GM21423 (cell line): Measurements from ENCODE around the gene OR4C5.
"Not testable (repeated sequence)": the region's sequence is repeated elsewhere in the genome, so short reads cannot be mapped to it uniquely, and the experiment has no call there.

ENCODE experiments used
- ATAC-seq: cut with Tn5 transposase; IDR thresholded peaks from one replicate; pipeline ENCODE4 v1.9.1; 2021; ENCODE audit warnings: mild to moderate bottlenecking, moderate library complexity; ENCODE audit not compliant: unreplicated experiment

Gene OR4C5

GRCh38 chr11:48366365-48366764, at the start of gene OR4C5:
OR4C5 (minus strand) TSS chr11:48366465; CDS start chr11:48366465, 0 bp downstream.
- no peak for ATAC-seq

DNA sequence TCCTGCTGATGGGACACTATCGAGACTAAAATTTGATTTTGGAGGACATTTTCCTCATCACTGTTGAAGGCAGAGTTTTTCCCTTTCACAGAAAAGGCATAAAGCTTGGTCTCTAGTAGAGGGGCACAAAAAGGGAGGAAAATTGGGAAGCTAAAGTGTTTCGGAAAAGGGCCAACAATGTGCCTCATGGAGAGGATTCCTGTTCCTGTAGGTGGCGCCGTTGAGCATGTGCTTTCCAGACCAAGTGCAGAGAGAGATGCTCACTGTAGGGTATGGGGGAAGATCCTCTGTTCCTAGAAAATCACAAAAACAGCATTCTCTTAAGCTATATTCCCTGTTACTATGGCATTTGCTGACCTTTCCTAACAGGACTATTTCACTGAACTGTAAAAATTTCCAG, 18.4 kb upstream of the OR4C5 start:
- ATAC-seq: no peak

GRCh38 chr11:48384151-48384550, 17.9 kb upstream of the OR4C5 start:
- ATAC-seq: not testable (repeated sequence)

- not testable (repeated sequence) for ATAC-seq
Observed at GRCh38 chr11:48361289-48361688, 5.0 kb downstream of the OR4C5 start.

DNA sequence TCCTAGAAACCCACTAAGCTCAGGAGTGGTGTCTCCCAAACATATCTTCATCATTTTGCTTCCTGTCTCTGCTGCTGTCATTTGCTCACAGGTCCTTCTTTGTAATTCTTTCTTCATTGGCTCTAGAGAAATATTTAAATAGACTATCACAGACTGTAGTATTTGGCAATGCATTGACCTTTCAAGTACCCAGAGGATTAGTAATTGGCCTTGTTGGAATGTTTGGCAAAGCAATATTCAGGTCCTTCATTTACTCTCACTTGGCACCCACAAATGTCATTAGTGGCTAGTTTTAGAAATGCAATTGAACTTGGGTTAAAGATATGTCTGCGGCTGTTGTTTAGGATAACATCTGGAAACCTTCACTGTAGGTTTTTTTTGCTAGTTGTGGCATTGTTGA, 11.6 kb downstream of the OR4C5 start:
- ATAC-seq: no peak

- ATAC-seq: no peak
Observed at GRCh38 chr11:48354013-48354412, 12.3 kb downstream of the OR4C5 start.

GRCh38 chr11:48346286-48346685, 20.0 kb downstream of the OR4C5 start:
- ATAC-seq: not testable (repeated sequence)

DNA sequence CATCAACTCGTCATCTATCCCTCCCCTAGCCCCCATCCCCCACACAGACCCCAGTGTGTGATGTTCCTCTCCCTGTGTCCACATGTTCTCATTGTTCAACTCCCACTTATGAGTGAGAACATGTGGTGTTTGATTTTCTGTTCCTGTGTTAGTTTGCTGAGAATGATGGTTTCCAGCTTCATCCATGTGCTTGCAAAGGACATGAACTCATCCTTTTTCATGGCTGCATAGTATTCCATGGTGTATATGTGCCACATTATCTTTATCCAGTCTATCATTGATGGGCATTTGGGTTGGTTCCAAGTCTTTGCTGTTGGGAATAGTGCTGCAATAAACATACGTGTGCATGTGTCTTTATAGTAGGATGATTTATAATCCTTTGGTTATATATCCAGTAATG, 23.8 kb downstream of the OR4C5 start:
- not testable (repeated sequence) for ATAC-seq

- ATAC-seq: no peak
Observed at GRCh38 chr11:48341466-48341865, 24.8 kb downstream of the OR4C5 start.

GRCh38 chr11:48324620-48325019, 41.6 kb downstream of the OR4C5 start, which contains the start of gene OR4C3:
OR4C3 (plus strand) TSS chr11:48324920; CDS start chr11:48325022, 102 bp downstream.
- ATAC-seq: not testable (repeated sequence)

DNA sequence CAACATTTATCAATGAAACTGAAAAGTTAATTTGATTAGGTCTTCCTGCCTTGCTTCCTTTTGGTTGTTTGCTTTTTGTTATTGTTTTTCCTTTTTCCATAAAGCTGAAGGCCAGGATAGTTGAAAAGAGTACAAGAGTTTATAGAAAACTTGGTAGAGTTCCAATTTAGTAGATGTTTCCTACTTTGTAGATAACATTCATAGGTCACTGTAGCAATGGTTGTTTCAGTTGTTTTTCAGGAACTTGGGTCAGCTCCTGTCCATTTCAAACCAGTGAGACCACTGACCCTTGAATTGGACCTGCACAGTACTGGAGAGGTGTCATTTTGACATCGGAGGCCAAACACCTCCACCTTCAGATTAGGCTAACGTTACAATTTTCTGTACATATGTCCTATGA, 46.5 kb downstream of the OR4C5 start:
- not testable (repeated sequence) for ATAC-seq
